A549 (cell line): Measurements from ENCODE around the gene CCDC167. TPM values are rescaled to one million over a fixed set of nuclear protein-coding genes. Genes with fewer than 3 reads are reported as not detected.

Source experiments
- ATAC-seq, 2 experiments: fragments of 200-7000 bp in 1 of 2; fragments of >200 bp in 1 of 2; cut with Nextera tagmentation in 1 of 2; cut with Tn5 transposase in 1 of 2; 3 replicates each; pipeline versions ENCODE4 v1.8.0 to v1.9.1; 2018 to 2020; ENCODE audit warnings: mild to moderate bottlenecking in 1 of 2, moderate library complexity in 1 of 2
- CTCF ChIA-PET: fragments of 300-600 bp; sonication (Branson Sonifier 250); formaldehyde crosslinking; extraction: SDS; loops from one replicate; lab custom pipeline; 2021; ENCODE audit warnings: antibody characterized with exemption, inconsistent platforms; lab: Yijun Ruan, JAX
- POLR2A ChIA-PET: fragments of 350-600 bp; formaldehyde crosslinking; extraction: SDS; loops from one replicate; lab custom pipeline; 2021; ENCODE audit warnings: antibody characterized with exemption, inconsistent platforms; lab: Yijun Ruan, JAX
- DNase-seq, 2 experiments: peaks; one replicate each; pipeline versions ENCODE4 v3.0.0 to v3.0.0-alpha.2; 2011 to 2016; ENCODE audit warnings: low read depth in 1 of 2, low spot score in 1 of 2
- FAIRE-seq: peaks from 2 replicates; lab custom pipeline; 2011; peaks lifted over from hg19 to GRCh38; lab: Jason Lieb, UNC
- H3K27ac ChIP-seq, 2 experiments: fragments of >200 bp; sonication (Bioruptor Twin); formaldehyde crosslinking; 3 replicates each; pipeline ENCODE4 v1.5.1; 2016 to 2017
- H3K4me1 ChIP-seq: fragments of >200 bp; sonication (Bioruptor Twin); formaldehyde crosslinking; 3 replicates; pipeline ENCODE4 v1.6.1; 2016
- H3K4me2 ChIP-seq: fragments of >200 bp; sonication (Bioruptor Twin); formaldehyde crosslinking; 3 replicates; pipeline ENCODE4 v1.6.1; 2016
- H3K4me3 ChIP-seq: fragments of >200 bp; sonication (Bioruptor Twin); formaldehyde crosslinking; 3 replicates; pipeline ENCODE4 v1.5.1; 2016
- H3K9me3 ChIP-seq: fragments of >200 bp; sonication (Bioruptor Twin); formaldehyde crosslinking; 3 replicates; pipeline ENCODE4 v1.6.1; 2016
- BHLHE40 ChIP-seq: IDR thresholded peaks from 2 replicates; pipeline ENCODE4 v1.6.1; 2012; ENCODE audit warnings: low read depth, low read length, inconsistent platforms
- CEBPB ChIP-seq, 2 experiments: fragments of >200 bp in 1 of 2; sonication (Bioruptor Twin) in 1 of 2; formaldehyde crosslinking in 1 of 2; IDR thresholded peaks; 2 replicates each; pipeline ENCODE4 v1.6.1; 2012 to 2016
- CHD2 ChIP-seq: fragments of 150-350 bp; IDR thresholded peaks from 2 replicates; pipeline ENCODE4 v1.6.1; 2014; ENCODE audit warnings: low read length; ENCODE audit not compliant: partially characterized antibody
- CHD4 ChIP-seq: fragments of 200-600 bp; sonication (generic); IDR thresholded peaks from 2 replicates; pipeline ENCODE4 v1.6.1; 2016; ENCODE audit warnings: antibody characterized with exemption, mild to moderate bottlenecking, borderline replicate concordance
- EHMT2 ChIP-seq: fragments of 200-600 bp; sonication (generic); IDR thresholded peaks from 2 replicates; pipeline ENCODE4 v1.6.1; 2016; ENCODE audit warnings: antibody characterized with exemption, low read depth, mild to moderate bottlenecking, moderate library complexity
- FOSB ChIP-seq: fragments of 250-450 bp; sonication (Bioruptor Pico); IDR thresholded peaks from 2 replicates; pipeline ENCODE4 v1.5.0; 2020; ENCODE audit warnings: mild to moderate bottlenecking, moderate library complexity
- FOSL2 ChIP-seq, 2 experiments: fragments of 450-650 bp in 1 of 2; fragments of >200 bp in 1 of 2; sonication (Bioruptor Twin) in 1 of 2; formaldehyde crosslinking; IDR thresholded peaks; 2 replicates each; pipeline versions ENCODE4 v1.5.0 to v1.6.1; 2016 to 2020; ENCODE audit warnings: mild to moderate bottlenecking in 1 of 2, moderate library complexity in 1 of 2
- FOXS1 ChIP-seq: fragments of 250-450 bp; sonication (Bioruptor Pico); IDR thresholded peaks from 2 replicates; pipeline ENCODE4 v1.5.0; 2020; ENCODE audit warnings: mild to moderate bottlenecking, moderate library complexity
- GATA3 ChIP-seq: IDR thresholded peaks from 2 replicates; pipeline ENCODE4 v1.6.1; 2012; ENCODE audit warnings: borderline replicate concordance
- HOXB13 ChIP-seq: fragments of 250-450 bp; sonication (Bioruptor Pico); IDR thresholded peaks from 2 replicates; pipeline ENCODE4 v1.5.0; 2020; ENCODE audit warnings: low read depth, mild to moderate bottlenecking, moderate library complexity
- KDM1A ChIP-seq: fragments of 200-600 bp; sonication (generic); IDR thresholded peaks from 2 replicates; pipeline ENCODE4 v1.6.1; 2016; ENCODE audit warnings: low read depth, mild to moderate bottlenecking
- MAFK ChIP-seq: fragments of 450-650 bp; IDR thresholded peaks from 2 replicates; pipeline ENCODE4 v1.6.1; 2014; ENCODE audit not compliant: partially characterized antibody
- NPAS2 ChIP-seq: fragments of 250-450 bp; sonication (Bioruptor Pico); IDR thresholded peaks from 2 replicates; pipeline ENCODE4 v1.8.0; 2022; ENCODE audit warnings: mild to moderate bottlenecking, moderate library complexity, borderline replicate concordance
- NR3C1 ChIP-seq: fragments of >200 bp; sonication (Bioruptor Twin); formaldehyde crosslinking; IDR thresholded peaks from 3 replicates; pipeline ENCODE4 v1.6.1; 2017
- PHF8 ChIP-seq: fragments of 200-600 bp; sonication (generic); IDR thresholded peaks from 2 replicates; pipeline ENCODE4 v1.6.1; 2016; ENCODE audit warnings: low read depth, mild to moderate bottlenecking, antibody characterized with exemption, moderate library complexity, borderline replicate concordance
- POLR2A ChIP-seq: IDR thresholded peaks from 2 replicates; pipeline ENCODE4 v1.6.1; 2012; ENCODE audit warnings: mild to moderate bottlenecking, low read length
- RARB ChIP-seq: fragments of 250-450 bp; sonication (Bioruptor Pico); IDR thresholded peaks from 2 replicates; pipeline ENCODE4 v1.8.0; 2021; ENCODE audit warnings: mild to moderate bottlenecking, moderate library complexity
- RFX5 ChIP-seq: fragments of 450-650 bp; IDR thresholded peaks from 2 replicates; pipeline ENCODE4 v1.7.1; 2014; ENCODE audit warnings: antibody characterized with exemption, mild to moderate bottlenecking, moderate library complexity
- RNF2 ChIP-seq: fragments of 200-600 bp; sonication (generic); IDR thresholded peaks from 2 replicates; pipeline ENCODE4 v1.6.1; 2016; ENCODE audit warnings: low read depth, mild to moderate bottlenecking, antibody characterized with exemption, moderate library complexity, borderline replicate concordance
- SREBF2 ChIP-seq: fragments of 450-650 bp; IDR thresholded peaks from 2 replicates; pipeline ENCODE4 v1.6.1; 2014; ENCODE audit warnings: mild to moderate bottlenecking, moderate library complexity
- TP53 ChIP-seq: fragments of 250-450 bp; sonication (Bioruptor Pico); IDR thresholded peaks from 2 replicates; pipeline ENCODE4 v1.5.0; 2021; ENCODE audit warnings: mild to moderate bottlenecking, moderate library complexity
- ZC3H11A ChIP-seq: fragments of 450-650 bp; IDR thresholded peaks from 2 replicates; pipeline ENCODE4 v1.6.1; 2014; ENCODE audit warnings: antibody characterized with exemption, mild to moderate bottlenecking
- WGBS: methylation state at CpG from one replicate; pipeline ENCODE4 v1.1.6; 2017; ENCODE audit errors: missing lambda C conversion rate; 5-methylcytosine and 5-hydroxymethylcytosine counted together
- polyA plus RNA-seq, 4 experiments: library from polyadenylated mRNA; depleted of rRNA in 3 of 4; stranded (reverse); fragments of >200 nt; fragmentation: RNase III in 1 of 4; extraction: RNeasy Plus Mini Kit Qiagen cat#74134 plus additional on column Dnase treatment in 1 of 4; gene quantifications; 2 replicates in 3 of 4; 3 replicates in 1 of 4; pipeline ENCODE4 v1.2.3, GENCODE V29; 2011 to 2017
- TF ChIP-seq, protein P1 (sequence below): fragments of 250-450 bp; sonication (Bioruptor Pico); IDR thresholded peaks from 2 replicates; pipeline ENCODE4 v1.5.0; 2021; ENCODE audit warnings: mild to moderate bottlenecking, moderate library complexity, borderline replicate concordance
- TF ChIP-seq, protein P2 (sequence below): IDR thresholded peaks from 2 replicates; pipeline ENCODE4 v1.6.1; 2012
- TF ChIP-seq, protein P3 (sequence below): fragments of 150-350 bp; IDR thresholded peaks from 2 replicates; pipeline ENCODE4 v1.6.1; 2014; ENCODE audit warnings: low read depth, mild to moderate bottlenecking, low read length
- TF ChIP-seq, protein P4 (sequence below): fragments of >200 bp; sonication (Bioruptor Twin); formaldehyde crosslinking; IDR thresholded peaks from 2 replicates; pipeline ENCODE4 v1.6.1; 2016
- TF ChIP-seq, protein P5 (sequence below): fragments of 250-450 bp; sonication (Bioruptor Pico); IDR thresholded peaks from 2 replicates; pipeline ENCODE4 v1.5.0; 2020; ENCODE audit warnings: low read depth, mild to moderate bottlenecking, moderate library complexity

Gene CCDC167
- polyA plus RNA-seq, 2 of the 4 experiments (the other 2 are of a cell fraction), result 35.1 to 39.1 TPM

DNA sequence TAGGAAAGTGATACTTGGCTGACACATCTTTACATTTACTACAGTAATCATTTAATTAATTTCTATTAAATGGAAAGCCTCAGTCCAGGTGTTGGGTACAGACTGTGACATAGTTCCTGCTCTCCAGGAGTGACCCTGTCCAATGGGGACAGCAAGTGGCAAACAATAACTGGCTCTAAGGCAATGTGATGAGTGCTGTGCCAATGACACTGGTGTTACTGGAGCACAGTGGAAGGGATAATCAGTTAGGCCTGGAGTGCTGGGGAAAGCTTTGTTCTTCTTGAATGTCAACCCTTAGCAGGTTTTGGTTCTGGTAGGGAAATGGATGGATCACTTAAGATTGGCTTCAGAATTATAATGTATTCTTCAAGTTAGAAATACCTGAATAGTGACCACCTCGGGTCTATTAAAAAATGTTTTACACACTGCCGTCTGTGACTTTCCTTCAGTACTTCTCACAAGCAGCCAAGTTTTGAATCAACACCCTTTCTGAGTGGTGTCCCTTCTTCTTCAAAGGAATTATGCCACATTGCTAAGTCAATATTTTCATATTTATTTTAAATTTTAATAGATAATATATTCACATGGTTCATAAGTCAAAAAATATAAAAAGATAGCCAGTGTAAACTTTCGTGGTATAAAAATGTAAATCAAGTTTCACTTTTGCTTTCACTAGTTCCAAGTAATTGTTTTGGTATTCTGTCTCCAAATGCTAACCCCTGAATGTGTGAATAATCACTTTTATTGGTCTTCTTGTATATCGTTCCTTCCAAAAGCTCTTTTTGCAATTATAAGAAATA is 57.1 kb downstream of the CCDC167 start:
- no peak for ATAC-seq
- WGBS, result 82% methylated on average over 4 of the region's 4 CpGs
- H3K4me3 ChIP-seq, result no peak overlapping the region
- CTCF ChIA-PET, result no interaction called here
- FAIRE-seq, result no peak
- POLR2A ChIA-PET, result no interaction called here
- H3K9me3 ChIP-seq, result no peaks in the 10 kb centered on the region
- TF ChIP-seq CHD4 (no peak), RNF2 (no peak), RFX5 (no peak), FOSL2 (IDR thresholded peaks at IDR 0.05) (no peak), FOSL2 (CRISPR knock-in tag; IDR thresholded peaks at IDR 0.05) (no peak), NPAS2 (CRISPR knock-in tag) (no peak), GATA3 (no peak), CEBPB (IDR thresholded peaks at IDR 0.05) (no peak)
- TF ChIP-seq, protein P1, sequence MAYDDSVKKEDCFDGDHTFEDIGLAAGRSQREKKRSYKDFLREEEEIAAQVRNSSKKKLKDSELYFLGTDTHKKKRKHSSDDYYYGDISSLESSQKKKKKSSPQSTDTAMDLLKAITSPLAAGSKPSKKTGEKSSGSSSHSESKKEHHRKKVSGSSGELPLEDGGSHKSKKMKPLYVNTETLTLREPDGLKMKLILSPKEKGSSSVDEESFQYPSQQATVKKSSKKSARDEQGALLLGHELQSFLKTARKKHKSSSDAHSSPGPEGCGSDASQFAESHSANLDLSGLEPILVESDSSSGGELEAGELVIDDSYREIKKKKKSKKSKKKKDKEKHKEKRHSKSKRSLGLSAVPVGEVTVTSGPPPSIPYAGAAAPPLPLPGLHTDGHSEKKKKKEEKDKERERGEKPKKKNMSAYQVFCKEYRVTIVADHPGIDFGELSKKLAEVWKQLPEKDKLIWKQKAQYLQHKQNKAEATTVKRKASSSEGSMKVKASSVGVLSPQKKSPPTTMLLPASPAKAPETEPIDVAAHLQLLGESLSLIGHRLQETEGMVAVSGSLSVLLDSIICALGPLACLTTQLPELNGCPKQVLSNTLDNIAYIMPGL (CRISPR knock-in tag), result no peak
- TF ChIP-seq, protein P2, sequence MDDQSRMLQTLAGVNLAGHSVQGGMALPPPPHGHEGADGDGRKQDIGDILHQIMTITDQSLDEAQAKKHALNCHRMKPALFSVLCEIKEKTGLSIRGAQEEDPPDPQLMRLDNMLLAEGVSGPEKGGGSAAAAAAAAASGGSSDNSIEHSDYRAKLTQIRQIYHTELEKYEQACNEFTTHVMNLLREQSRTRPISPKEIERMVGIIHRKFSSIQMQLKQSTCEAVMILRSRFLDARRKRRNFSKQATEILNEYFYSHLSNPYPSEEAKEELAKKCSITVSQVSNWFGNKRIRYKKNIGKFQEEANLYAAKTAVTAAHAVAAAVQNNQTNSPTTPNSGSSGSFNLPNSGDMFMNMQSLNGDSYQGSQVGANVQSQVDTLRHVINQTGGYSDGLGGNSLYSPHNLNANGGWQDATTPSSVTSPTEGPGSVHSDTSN, result no peak
- TF ChIP-seq, protein P3, sequence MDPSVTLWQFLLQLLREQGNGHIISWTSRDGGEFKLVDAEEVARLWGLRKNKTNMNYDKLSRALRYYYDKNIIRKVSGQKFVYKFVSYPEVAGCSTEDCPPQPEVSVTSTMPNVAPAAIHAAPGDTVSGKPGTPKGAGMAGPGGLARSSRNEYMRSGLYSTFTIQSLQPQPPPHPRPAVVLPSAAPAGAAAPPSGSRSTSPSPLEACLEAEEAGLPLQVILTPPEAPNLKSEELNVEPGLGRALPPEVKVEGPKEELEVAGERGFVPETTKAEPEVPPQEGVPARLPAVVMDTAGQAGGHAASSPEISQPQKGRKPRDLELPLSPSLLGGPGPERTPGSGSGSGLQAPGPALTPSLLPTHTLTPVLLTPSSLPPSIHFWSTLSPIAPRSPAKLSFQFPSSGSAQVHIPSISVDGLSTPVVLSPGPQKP, result no peak
- TF ChIP-seq, protein P4, sequence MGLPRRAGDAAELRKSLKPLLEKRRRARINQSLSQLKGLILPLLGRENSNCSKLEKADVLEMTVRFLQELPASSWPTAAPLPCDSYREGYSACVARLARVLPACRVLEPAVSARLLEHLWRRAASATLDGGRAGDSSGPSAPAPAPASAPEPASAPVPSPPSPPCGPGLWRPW, result no peak
- no peak for DNase-seq
- no peaks in the 10 kb centered on the region for H3K4me1 ChIP-seq
- no peak overlapping the region for H3K4me2 ChIP-seq
- no peak overlapping the region for H3K27ac ChIP-seq

DNA sequence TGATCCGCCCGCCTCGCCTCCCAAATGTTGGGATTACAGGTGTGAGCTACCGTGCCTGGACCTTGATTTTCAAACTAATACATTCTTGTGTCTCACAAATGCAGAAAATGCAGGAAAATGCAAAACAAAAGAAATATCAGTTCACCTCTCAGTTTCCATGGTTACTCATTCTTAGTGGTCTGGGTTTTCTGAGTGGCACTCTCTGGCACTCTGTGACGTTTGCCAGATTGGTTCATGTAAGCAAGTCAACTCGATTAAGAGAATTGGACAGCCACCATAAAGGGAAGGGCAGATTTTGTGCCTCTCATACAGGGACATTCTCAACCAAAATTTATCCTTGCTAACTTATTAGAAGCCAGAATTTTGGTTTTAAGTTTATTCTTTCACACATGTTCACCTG is 58.0 kb downstream of the CCDC167 start:
- Histone ChIP-seq H3K4me1 (no peaks in the 10 kb centered on the region), H3K9me3 (no peaks in the 10 kb centered on the region), H3K4me3 (no peak overlapping the region), H3K4me2 (no peak overlapping the region)
- FAIRE-seq (no peak), ATAC-seq (no peak), DNase-seq (no peak)
- 85% methylated on average over 6 of the region's 6 CpGs for WGBS
- TF ChIP-seq SREBF2 (no peak), EHMT2 (no peak)
- TF ChIP-seq, protein P3, result no peak
- TF ChIP-seq, all 56 proteins: peak for 0
- CTCF ChIA-PET, result no interaction called here
- POLR2A ChIA-PET, result no interaction called here
- H3K27ac ChIP-seq, result no peak overlapping the region

DNA sequence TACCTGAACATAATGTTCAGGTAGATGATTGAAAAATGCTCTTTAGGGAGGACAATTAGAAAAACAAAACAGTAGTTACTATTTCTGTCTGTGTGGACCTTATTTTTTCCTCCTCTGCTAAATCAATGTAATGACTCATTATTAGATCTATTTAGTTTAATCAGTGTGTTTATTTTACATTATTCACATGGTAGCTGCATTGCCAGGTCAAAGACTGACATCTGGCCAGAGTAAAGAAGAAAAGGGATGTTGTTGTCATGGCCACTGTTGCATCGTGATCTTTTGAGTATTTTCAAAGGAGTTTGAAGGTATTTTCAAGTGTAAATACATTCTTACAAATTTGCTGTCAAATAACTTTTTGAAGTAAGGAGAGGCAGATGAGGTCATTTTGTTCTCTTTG is 60.8 kb downstream of the CCDC167 start:
- DNase-seq (no peak), ATAC-seq (no peak), FAIRE-seq (no peak)
- no peak overlapping the region for H3K4me3 ChIP-seq
- POLR2A ChIA-PET, result no interaction called here
- CTCF ChIA-PET, result interaction anchor here (1.0 kb wide), 1 partner anchor 113 kb away, joined by 4 read pairs; no protein-coding TSS in a partner anchor
- no peak overlapping the region for H3K27ac ChIP-seq
- no peak overlapping the region for H3K4me2 ChIP-seq
- H3K9me3 ChIP-seq, result no peaks in the 10 kb centered on the region
- H3K4me1 ChIP-seq, result peaks cover 6% of the 10 kb centered on the region; the same call in 1 of the 3 replicates
- 61% methylated on average over 1 of the region's 1 CpG for WGBS
- TF ChIP-seq NR3C1 (no peak), BHLHE40 (no peak), TP53 (CRISPR knock-in tag) (no peak), RFX5 (no peak), PHF8 (no peak), FOSB (CRISPR knock-in tag) (no peak), FOSL2 (IDR thresholded peaks at IDR 0.05) (no peak), FOSL2 (CRISPR knock-in tag; IDR thresholded peaks at IDR 0.05) (no peak), ZC3H11A (no peak), NPAS2 (CRISPR knock-in tag) (no peak), HOXB13 (CRISPR knock-in tag) (no peak), RARB (CRISPR knock-in tag) (no peak), SREBF2 (no peak), POLR2A (no peak), CHD2 (no peak), MAFK (no peak), FOXS1 (no peak), KDM1A (no peak)
- TF ChIP-seq, protein P5, sequence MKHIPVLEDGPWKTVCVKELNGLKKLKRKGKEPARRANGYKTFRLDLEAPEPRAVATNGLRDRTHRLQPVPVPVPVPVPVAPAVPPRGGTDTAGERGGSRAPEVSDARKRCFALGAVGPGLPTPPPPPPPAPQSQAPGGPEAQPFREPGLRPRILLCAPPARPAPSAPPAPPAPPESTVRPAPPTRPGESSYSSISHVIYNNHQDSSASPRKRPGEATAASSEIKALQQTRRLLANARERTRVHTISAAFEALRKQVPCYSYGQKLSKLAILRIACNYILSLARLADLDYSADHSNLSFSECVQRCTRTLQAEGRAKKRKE (CRISPR knock-in tag), result no peak
